HFFc6 (cell line): ENCODE data around the gene SIVA1. TPM values are rescaled to one million over a fixed set of nuclear protein-coding genes. Genes with fewer than 3 reads are reported as not detected.
A peak's percentile ranks its signal among the peaks of the same experiment; 100 is the strongest.

Experiments
- DNase-seq: peaks from one replicate; pipeline ENCODE4 v3.0.0-alpha.2; 2018
- H3K27ac Mint-ChIP-seq: 2 replicates; pipeline ENCODE4 v1.8.0; 2020; ENCODE audit warnings: mild to moderate bottlenecking, mixed read lengths
- H3K27me3 Mint-ChIP-seq: 2 replicates; pipeline ENCODE4 v1.8.0; 2021; ENCODE audit warnings: mild to moderate bottlenecking, moderate library complexity, mixed read lengths; ENCODE audit not compliant: insufficient read depth
- H3K36me3 Mint-ChIP-seq: 2 replicates; pipeline ENCODE4 v1.8.0; 2021; ENCODE audit warnings: low read depth, mixed read lengths
- H3K4me1 Mint-ChIP-seq: 2 replicates; pipeline ENCODE4 v1.8.0; 2020; ENCODE audit warnings: low read depth, mixed read lengths
- H3K4me3 Mint-ChIP-seq: 2 replicates; pipeline ENCODE4 v1.8.0; 2020; ENCODE audit warnings: mild to moderate bottlenecking, moderate library complexity, mixed read lengths
- H3K9me3 Mint-ChIP-seq: 2 replicates; pipeline ENCODE4 v1.8.0; 2020; ENCODE audit warnings: mild to moderate bottlenecking, mixed read lengths
- CTCF ChIP-seq: fragments of 200-600 bp; sonication (generic); IDR thresholded peaks from 2 replicates; pipeline ENCODE4 v1.5.0; 2021; ENCODE audit warnings: antibody characterized with exemption, mild to moderate bottlenecking
- total RNA-seq, 6 experiments: library from RNA; stranded (reverse); fragmentation: NEBNext Ultra II Directional; extraction: Animal tissue kit (Norgen Biotek cat#: 25700); gene quantifications; 2 replicates in 1 of 6; 3 replicates in 5 of 6; pipeline ENCODE4 v1.2.3, GENCODE V29; 2021

Gene SIVA1
- total RNA-seq, 6 experiments from 2014 or later = 78.3 to 95.8 (median 82.5) TPM

DNA sequence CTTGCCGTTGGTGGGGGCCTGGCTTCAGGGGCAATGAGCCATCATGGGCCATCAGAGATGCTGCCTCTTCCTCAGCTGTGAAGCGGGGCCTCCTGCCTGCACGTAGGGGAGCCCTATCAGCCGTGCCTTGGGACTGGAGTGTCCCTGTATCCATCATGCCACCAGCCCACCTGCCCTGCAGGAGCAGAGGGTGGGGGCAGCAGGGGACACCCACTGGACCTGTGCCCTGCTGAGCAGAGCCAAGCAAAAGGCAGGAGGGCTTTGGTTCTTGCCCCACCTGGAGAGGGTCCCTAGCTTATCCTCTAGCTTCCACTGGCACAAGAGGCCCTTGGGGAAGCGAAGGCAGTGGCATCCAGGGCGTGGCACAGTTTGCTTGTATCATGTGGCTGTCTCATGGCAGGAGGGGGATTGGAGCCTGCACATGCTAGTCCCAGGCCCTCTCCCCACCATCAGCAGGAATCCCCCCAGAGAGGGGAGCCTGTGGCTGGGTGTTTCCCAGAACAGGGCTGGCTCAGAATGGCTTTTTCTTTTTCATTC is 18.8 kb upstream of the SIVA1 start:
- Mint-ChIP-seq H3K4me3 (no peak overlapping the region), H3K27me3 (peaks cover 14% of the 10 kb centered on the region), H3K36me3 (no peaks in the 10 kb centered on the region), H3K27ac (no peak overlapping the region), H3K9me3 (peaks cover 2% of the 10 kb centered on the region), H3K4me1 (peaks cover 12% of the 10 kb centered on the region)
- DNase-seq = no peak
- TF ChIP-seq CTCF = no peak

- Mint-ChIP-seq H3K4me1 (peaks cover 12% of the 10 kb centered on the region), H3K9me3 (no peaks in the 10 kb centered on the region), H3K27me3 (peaks cover 12% of the 10 kb centered on the region), H3K4me3 (no peak overlapping the region), H3K27ac (no peak overlapping the region), H3K36me3 (no peaks in the 10 kb centered on the region)
- no peak for DNase-seq
- TF ChIP-seq CTCF = no peak
Measured at GRCh38 chr14:104734601-104734990, 18.4 kb upstream of the SIVA1 start.

- no peak for TF ChIP-seq CTCF
- Mint-ChIP-seq H3K27me3 (peaks cover 11% of the 10 kb centered on the region), H3K36me3 (no peaks in the 10 kb centered on the region), H3K4me3 (no peak overlapping the region), H3K9me3 (no peaks in the 10 kb centered on the region), H3K4me1 (peaks cover 12% of the 10 kb centered on the region), H3K27ac (no peak overlapping the region)
- DNase-seq = no peak
Measured at GRCh38 chr14:104734991-104735779, 17.8 kb upstream of the SIVA1 start.

GRCh38 chr14:104735830-104736642 is 16.9 kb upstream of the SIVA1 start:
- peak; percentile 57 for DNase-seq
- Mint-ChIP-seq H3K4me3 (peak overlapping the region; percentile 22; the same call in 1 of the 2 replicates), H3K36me3 (no peaks in the 10 kb centered on the region), H3K27ac (peak overlapping the region; percentile 75), H3K9me3 (no peaks in the 10 kb centered on the region), H3K4me1 (peaks cover 12% of the 10 kb centered on the region), H3K27me3 (peaks cover 8% of the 10 kb centered on the region)
- TF ChIP-seq CTCF = no peak

DNA sequence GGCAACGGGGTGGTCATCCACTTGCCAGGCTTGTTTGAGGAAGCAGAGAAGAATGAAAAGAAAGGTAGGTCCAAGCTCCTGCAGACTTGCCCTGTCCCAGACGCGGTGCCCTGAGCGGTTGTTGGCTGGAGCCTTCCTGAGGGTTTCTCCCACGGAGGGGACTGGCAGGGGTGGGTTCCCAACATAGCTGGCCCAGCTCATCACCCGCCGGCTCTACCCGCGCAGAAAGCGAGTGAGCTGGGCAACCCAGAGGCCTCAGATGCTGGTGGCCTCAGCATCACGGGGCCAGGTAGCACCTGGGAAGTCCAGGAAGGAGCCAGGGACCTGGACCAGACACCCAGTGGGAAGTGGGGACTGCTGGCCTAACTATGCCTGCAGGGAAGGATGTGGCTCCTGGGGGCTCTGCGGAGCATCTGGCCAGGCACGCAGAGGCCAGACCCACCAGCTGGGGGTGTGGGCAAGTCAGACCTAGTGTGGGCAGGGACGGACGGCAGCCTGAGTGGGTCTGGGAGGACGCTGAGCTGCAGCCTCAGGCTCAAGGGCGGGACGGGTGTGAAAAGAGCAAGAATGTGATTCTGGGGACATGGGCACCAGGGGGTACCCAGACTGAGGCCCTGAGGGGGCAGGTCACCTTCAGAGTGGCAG is 14.4 kb upstream of the SIVA1 start:
- Mint-ChIP-seq H3K4me3 (no peak overlapping the region), H3K4me1 (peaks cover 16% of the 10 kb centered on the region), H3K9me3 (no peaks in the 10 kb centered on the region), H3K27me3 (peaks cover 5% of the 10 kb centered on the region), H3K36me3 (no peaks in the 10 kb centered on the region), H3K27ac (no peak overlapping the region)
- TF ChIP-seq CTCF = no peak
- no peak for DNase-seq
